Right renal pelvis (tissue), 4 donors: Measurements from ENCODE around the gene ZNF280D. TPM values are rescaled to one million over a fixed set of nuclear protein-coding genes. Genes with fewer than 3 reads are reported as not detected.
A peak's percentile ranks its signal among the peaks of the same experiment; 100 is the strongest.

Source experiments
- DNase-seq, 4 donors: peaks; one replicate each; pipeline ENCODE4 v3.0.0-alpha.2; 2013; ENCODE audit warnings: low read depth in 4 of 4, low spot score in 3 of 4, missing footprints in 1 of 4
- polyA plus RNA-seq, 4 donors: library from polyadenylated mRNA; unstranded; fragments of 120-200 nt; gene quantifications; one replicate each; pipeline ENCODE4 v1.2.1, GENCODE V29; 2013; ENCODE audit not compliant: insufficient read length in 4 of 4

Gene ZNF280D
- polyA plus RNA-seq, 4 donors: 37.5 to 52.0 (median 48.4) TPM

DNA sequence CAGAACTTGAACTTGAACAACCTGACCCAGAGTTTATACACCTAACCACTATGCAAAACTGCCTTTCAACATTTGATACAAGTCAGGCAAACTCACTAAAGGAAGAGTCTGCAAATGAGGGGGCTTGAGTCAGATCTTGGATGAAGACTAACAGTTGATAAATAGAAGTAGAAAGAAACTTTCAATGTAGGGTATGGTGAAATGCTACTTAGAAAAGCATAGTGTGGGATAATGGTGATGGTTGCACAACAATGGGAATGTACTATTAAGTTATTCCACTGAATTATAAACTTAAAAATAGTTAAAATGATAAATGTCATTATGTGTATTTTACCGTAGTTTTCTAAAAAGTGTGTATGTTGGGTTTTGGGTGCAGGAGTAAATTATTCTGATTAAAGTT lies 19.7 kb upstream of the ZNF280D start:
- no peak for DNase-seq

DNA sequence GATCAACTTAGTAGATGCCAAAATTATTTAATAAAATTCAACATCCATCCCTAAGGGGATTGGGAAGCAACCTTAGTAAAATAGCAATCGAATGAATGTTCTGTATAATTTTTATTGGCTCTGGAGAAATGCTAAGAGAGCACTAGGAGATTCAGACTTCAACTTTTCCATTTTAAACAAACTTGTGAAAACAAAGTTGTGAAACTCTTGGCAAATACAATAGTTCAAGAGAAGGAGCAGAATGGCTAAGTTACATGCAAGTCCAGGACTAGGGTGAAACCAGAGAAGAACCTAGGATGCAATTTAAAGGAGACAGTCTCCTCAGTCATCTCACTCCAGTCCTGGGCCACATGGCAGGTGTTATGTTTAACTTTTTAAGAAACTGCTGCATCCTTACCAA lies 16.7 kb upstream of the ZNF280D start:
- DNase-seq: no peak

DNA sequence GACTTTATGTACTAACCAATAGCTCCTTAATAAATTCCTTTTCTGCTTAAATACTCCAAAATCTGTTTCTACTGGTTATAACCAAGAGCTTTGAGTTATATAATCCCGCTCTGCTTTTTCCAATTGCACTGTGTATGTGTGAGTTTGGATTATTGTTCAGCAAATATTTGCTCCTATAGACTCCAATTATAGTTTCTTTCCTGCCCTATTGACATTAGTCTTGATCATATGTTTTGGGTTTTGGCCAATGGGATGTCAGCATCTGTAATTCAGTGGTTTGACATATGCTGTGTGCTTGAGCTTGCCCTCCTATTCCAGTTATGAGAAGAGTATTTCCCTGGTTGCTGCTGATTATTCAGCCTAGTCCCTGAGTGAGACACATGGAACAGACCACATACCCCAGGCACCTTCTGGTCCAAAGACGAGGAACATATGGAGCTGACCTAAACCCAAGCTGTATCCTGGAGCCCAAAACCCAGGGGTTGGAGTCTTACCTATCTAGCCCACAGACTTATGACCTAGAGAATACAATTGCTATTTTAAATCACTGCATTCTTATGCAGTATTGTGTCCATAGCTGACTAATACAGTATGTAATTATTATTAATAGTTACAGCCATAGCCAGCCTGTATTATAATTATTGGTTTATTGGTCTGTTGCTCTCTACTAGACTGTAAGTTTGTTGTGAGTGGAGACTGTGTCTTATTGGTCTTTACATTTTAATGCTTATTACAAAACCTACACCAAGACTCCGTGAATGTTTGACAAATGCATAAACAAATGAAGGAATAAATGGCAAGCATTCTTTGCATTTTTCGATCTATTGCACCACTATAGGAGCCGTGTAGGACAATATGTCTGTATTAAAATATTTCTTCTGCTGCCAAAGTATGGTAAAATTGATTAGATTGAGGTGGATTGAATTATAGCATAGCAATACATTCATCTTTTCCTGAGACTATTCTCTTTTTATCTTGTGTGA lies 11.7 kb upstream of the ZNF280D start:
- DNase-seq: no peak

DNA sequence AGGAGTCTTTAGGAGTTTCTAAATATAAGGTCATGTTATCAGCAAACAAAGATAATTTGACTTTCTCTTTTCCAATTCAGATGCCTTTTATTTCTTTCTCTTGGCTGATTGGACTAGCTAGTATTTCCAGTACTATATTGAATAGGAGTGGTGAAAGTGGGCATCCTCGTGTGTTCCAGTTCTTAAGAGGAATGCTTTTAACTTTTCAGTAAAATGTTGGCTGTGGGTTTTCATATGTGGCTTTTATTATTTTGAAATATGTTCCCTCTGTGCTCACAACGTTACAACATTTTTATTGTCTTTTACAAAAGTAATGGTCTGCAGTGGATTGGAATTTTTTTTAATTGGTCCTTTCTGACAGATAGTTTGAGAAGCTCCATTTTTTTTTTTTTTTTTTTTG lies 8.2 kb upstream of the ZNF280D start:
- no peak for DNase-seq

DNA sequence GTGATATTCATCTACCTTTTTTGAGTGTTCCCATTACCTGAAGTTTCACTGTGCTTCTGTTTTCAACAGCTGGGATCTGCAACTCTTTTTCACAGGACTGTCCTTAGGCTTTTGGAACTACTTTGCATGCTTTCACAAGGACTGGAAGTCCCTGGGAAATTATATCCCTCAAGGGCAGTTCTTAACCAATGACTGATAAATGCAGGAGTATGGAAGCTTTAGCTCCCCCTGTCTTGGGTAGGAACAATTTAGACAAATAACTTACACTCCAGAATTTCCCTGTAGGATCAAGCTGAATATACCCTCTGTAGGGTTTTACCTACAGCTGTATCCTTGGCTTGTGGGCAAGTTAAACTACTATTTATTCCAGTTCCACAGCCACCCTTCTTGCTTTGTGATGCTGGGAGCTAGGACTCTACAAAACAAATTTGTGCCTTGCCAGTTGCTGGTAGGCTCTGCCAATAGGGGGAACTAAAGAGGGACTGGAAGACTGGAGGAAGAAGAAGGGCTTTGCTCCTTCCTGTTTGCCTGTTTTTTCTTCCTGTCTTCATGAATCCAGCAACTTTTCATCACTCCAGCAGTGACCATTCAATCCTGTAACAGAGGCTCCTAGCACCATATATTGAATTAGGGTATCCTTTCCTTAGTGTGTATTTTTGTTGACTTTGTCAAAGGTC lies 6.8 kb upstream of the ZNF280D start:
- DNase-seq: no peak

DNA sequence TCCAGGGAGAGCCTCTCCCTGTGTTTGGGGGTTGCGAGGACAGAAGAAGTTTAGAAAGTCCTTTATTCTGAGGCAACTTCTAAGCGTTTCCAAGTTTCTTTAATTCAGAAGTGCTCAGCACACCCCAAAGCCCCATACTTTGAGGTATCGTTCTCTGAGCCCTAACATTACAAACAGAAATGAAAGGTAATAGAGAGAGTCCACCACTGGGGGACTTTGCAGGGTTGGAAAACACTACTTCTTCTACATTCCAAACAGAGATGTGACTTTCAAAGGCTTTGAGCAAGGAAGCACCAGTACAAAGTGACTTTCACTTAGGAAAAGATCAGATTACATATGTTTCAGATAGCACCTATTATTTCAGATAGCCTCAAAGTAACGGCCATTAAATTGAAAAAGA lies 6.2 kb upstream of the ZNF280D start:
- no peak for DNase-seq

DNA sequence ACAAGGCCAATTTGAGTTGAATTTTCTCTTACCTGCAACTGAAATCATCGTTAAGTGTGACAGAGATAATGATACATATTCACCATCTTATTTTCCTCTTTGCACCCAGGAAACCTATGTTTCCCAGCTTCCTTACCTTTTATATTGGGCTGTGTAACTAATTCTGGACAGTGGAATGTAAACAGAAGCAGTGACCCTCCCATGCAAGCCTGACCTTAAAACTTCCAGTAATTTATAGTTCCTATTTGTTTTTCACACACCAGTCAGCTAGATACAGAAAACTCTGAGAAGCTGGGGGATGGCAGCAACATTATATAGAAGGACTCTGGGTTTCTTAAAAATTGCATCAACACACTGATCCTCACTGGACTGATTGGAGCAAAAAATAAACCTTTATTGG lies 4.5 kb upstream of the ZNF280D start:
- DNase-seq: no peak

DNA sequence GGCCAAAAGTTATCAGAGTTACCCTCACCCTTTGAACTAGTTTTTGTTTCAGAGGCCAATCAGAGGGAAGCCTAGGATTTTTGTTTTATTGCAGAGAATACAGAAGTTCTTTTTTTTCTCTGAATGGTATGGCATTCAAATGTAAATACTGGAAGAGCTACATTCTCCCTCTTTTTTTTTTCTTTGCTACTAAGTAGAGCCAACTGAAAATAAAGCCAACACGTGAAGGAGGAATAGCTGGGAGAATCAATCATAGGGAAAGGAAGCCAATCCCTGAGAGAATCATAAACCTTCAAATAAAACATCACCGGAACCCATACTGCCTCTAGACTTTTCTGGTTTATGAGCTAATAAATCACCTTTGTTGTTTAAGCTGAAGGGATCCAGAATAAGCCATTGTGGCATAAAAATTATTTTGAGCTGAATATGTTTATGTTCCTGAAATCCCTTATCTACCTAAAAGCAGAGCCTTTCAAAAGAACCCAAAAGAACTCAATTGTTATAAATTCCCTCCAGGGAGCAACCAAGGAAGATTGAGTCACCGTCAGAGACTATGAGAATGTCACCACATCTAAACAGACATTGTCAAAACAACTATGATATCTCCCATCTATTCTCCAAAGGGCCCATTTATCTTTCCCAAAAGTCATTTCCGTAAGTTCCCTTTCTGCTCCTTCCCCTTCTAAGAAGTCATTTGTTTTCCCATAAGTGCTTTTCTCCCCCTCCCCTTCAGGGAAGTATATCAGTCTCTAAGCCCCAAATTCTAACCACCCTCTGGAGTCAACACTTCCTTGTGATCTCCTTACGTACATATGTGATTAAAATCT lies 3.8 kb upstream of the ZNF280D start:
- DNase-seq: no peak

DNA sequence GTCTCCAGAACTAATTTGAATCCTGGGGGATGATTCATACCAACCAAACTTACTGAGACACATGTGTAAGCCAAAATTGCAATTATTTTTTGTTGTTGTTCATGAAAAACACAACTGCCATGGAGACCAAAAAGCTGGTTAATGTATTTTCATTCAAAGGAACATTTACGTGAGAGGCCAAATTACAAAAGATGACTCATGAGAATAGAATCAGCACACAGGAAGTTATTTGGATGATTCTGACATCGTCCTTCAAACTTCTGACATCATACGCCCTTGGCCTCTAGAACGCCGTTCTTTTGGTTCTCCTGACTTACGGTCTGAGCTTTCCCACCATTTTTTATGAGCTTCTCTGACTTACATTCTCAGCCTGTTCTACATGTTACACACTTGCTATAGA lies 3.0 kb upstream of the ZNF280D start:
- DNase-seq: no peak

DNA sequence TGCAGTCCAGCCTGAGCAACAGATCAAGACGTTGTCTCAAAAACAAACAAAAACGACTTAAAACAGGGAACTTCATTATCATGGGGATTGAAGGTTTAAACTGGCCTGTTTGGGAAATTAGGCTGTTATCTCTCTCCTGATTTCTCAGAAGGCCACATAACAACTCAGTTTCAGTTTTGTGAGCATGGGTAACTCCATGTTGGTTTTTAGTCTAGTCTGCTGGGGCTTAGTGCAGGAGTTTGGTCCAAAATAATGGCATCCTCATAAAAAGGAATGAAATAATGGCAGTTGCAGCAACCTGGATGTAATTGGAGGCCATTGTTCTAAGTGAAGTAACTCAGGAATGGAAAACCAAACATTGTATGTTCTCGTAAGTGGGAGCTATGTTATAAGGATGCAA lies 2.3 kb upstream of the ZNF280D start:
- no peak for DNase-seq

DNA sequence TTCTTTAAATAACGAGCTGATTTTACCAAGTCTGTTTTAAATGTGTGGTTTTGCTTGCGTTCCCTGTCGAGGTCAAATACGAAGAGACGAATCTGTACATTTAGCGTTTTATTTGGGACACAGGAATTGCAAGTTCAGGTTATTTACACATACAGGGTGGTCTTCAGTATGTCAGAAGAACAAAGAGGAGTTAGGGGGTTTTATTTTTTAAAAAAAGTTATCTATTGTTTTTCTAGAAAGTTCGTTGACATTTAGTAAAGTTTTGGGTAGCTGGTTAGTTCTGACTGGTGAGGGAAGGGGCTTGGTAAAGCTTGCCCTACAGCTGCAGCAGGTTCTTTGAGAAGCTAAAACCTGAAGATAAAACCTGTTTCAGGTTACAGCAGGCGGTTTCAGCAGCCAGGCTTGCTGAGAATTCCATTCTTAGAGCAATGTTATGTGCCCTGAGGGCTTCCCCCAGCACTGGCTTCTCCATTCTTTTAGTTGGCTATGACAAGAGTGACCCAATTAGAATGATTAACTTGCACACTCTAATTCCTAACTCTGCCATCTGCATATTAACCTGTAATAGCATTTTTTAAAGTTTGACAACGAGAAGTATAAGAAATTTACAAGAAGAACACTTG lies 815 bp upstream of the ZNF280D start:
- no peak for DNase-seq

DNA sequence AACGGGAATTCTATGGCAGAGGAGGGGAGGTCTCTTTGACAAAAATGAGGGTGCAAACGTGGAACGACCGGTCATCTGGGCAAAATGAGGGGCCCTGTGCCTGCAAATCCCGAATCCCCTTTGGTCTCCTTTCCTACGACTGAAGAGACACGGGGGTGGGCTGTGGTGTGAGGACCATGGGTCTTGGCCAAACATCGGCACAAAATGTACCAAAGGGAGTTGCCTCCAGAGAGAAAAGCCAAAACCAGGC lies 498 bp downstream of the ZNF280D start:
- DNase-seq: peak in 1 of 4 donors; percentile 58

DNA sequence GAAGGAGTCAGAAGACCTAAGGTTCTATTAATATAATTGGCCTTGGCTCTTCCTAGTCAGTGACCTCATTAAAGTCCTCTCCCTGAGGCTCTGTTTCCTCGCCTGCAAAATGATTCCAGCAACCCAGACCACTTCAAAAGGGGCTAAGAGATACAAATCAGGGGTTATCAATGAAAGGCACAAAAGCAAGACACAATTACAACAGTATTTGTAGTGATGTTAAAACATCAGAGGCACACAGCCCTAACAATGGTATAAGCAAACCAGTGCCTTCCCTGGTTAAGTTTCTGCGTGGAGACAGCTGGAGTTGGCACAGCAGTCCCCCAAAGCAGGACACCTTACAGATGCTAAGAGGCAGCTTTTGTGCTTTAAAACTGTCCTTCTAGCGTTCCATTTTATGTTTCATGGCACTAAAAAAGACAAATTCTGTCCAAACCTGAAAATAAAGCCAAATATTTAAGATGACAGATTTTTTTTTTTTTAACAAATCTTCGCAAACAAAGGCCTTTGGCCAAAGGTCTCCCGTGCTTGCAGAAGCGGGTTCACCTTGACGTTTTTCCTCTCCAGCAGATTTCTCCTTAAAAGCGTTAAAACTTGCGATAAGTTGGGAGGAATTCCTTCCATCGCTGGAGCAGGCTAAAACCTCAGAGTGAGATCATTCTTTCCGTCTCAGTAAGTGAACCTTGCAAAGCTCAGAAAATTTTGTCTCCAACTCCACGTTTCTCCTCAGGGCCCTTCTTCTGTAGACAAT lies 999 bp downstream of the ZNF280D start:
- no peak for DNase-seq

DNA sequence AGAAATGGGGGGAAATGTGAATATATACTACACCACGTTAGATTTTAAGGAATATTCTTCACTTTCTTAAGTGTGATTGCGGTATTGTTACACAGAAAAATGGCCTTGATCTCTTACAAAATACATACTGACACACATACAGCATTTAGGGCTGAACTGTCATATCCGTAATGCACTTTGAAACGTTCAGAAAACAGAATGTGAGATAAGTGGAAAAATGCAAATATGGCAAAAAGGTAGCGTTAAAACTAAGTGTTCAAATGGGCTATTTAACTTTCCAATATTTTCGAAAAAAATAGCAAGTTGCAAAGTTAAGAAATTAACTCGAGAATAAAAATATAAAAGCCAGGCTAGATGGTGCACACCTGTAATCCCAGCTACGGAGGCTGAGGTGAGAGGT lies 1.8 kb downstream of the ZNF280D start:
- DNase-seq: no peak

DNA sequence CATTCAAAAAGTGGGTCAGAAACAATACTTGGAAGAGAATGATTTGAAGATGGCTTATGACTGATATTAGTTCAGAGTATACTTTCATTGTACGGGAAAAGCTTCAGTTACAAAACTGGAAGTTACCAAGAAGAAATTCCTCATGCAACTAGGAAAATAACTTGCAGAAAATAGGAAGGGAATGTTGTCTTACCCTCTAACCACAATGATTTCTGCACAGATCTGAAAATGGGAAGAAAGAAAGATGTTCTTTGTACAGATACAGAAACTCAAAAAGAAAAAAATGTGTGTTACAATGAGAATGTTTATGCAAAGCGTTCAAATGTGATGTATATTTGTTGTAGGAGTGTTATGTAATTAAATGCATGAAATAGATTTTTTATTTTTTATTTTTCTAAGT lies 3.7 kb downstream of the ZNF280D start:
- no peak for DNase-seq

DNA sequence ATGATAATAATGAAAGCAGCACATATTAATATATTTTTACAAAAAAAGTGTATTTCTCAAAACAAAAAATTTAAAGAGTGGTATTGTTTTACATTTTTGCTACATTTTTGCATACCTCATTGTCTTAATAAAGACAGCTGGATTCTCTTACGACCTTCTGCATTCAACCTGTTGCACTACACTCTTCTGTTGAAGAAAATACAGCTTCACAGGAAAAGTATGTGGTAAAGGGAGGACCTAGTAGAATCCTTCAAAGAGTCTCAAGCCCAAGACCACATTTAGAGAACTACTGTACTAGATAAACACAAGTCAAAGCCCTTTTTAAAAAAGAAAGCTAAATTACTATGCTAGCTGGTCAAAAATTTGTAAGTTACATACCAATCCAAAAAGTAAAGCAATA lies 7.9 kb downstream of the ZNF280D start:
- DNase-seq: no peak

DNA sequence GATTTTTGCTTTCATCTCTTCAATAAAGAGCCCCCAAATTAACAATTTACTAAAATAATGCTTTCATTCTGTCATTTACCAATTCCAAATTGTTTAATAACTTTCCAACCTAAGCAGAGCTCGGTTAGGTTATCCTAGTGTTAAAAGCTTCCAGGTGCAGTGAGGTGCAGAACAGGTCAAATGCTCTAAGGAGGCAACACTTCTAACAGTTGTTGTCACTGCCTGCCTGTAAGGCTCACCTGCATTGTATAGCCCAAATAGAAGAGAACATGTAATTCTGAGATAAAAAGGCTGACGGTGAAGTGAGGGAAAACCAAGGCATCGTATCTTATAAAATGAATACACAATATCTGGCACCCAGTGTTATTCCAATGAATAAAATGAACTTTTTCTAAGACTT lies 9.1 kb downstream of the ZNF280D start:
- DNase-seq: no peak

DNA sequence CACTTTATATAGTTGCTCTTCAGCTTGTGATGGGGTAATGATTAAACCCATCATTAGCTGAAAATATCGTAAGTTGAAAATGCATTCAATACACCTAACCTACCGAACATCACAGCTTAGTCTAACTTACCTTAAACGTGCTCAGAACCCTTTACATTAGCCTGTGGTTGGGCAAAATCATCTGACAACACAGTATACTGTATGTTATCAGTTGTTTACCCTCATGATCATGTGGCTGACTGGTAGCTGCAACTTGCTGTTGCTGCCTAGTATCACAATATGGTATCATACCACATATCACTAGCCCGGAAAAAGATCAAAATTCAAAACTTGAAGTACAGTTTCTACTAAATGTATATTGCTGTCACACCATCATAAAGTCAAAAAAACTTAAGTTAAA lies 9.5 kb downstream of the ZNF280D start:
- DNase-seq: no peak

DNA sequence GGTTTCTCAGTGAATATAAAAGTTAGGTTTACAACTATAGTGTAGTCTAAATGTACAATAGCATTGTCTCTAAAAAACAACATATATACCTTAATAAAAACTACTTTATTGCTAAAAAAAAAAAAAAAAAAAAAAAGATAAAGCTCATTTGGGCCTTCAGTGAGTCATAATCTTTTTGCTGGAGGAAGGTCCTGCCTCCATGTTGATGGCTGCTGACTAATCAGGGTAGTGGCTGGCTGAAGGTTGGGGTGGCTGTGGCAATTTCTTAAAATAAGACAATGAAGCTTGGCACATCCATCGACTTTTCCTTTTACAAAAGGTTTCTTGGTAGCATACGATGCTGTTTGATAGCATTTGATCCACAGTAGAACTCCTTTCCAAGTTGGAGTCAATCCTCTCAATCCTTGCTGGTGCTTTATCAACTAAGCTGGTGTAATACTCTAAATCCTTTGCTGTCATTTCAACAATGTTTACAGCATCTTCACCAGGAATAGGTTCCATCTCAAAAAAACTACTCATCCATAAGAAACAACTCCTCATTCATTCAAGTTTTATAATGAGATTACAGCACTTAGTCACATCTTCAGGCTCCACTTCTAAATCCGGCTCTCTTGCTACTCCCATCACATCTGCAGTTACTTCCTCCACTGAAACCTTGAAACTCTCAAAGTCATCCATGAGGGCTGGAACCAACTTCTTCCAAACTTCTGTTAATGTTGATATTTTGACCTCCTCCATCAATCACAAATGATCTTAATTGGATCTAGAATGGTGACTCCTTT lies 13.3 kb downstream of the ZNF280D start:
- DNase-seq: no peak
